Left lung (tissue), 10 donors: ENCODE results near the gene CSNK1D. TPM values are rescaled to one million over a fixed set of nuclear protein-coding genes. Genes with fewer than 3 reads are reported as not detected.

Experiments used
- ATAC-seq: fragments of 200-7000 bp; cut with Tn5 transposase; one replicate; pipeline ENCODE4 v1.9.1; 2020; ENCODE audit warnings: moderate library complexity
- DNase-seq, 4 donors: peaks; one replicate each; pipeline ENCODE4 v3.0.0-alpha.2; 2013 to 2020
- H3K27ac ChIP-seq, 2 donors: fragments of 200-600 bp; sonication (generic) in 1 of 2; one replicate each; pipeline versions ENCODE4 v1.5.0 to v1.8.0; 2020 to 2021
- H3K27me3 ChIP-seq, 2 donors: fragments of 200-600 bp; sonication (generic) in 1 of 2; one replicate each; pipeline versions ENCODE4 v1.5.0 to v1.8.0; 2020 to 2021
- H3K36me3 ChIP-seq, 2 donors: fragments of 200-600 bp; sonication (generic) in 1 of 2; one replicate each; pipeline versions ENCODE4 v1.5.0 to v1.8.0; 2020 to 2021
- H3K4me1 ChIP-seq, 2 donors: fragments of 200-600 bp; one replicate each; pipeline ENCODE4 v1.8.0; 2021
- H3K4me3 ChIP-seq, 2 donors: fragments of 200-600 bp; sonication (generic) in 1 of 2; one replicate each; pipeline versions ENCODE4 v1.5.0 to v1.8.0; 2020 to 2021; ENCODE audit warnings: mild to moderate bottlenecking in 1 of 2
- H3K9me3 ChIP-seq, 2 donors: fragments of 200-600 bp; sonication (generic) in 1 of 2; one replicate each; pipeline versions ENCODE4 v1.5.0 to v1.8.0; 2020 to 2021
- intact Hi-C, 2 donors: fragments of 100-400 bp; cut with DNase I; formaldehyde crosslinking; loops; one replicate each; pipeline versions ENCODE4 v1.11.2 to v1.14.2; 2022
- polyA plus RNA-seq, 6 donors: library from polyadenylated mRNA; unstranded; fragments of 120-200 nt; gene quantifications; one replicate each; pipeline ENCODE4 v1.2.1, GENCODE V29; 2013; ENCODE audit not compliant: insufficient read length in 6 of 6
- total RNA-seq, 2 donors: library from RNA; stranded (reverse); fragmentation: NEBNext Ultra II Directional; extraction: Animal tissue kit (Norgen Biotek cat#: 25700); gene quantifications; one replicate each; pipeline ENCODE4 v1.2.1, GENCODE V29; 2021
- TF ChIP-seq, protein P1 (sequence below), 2 donors: fragments of 200-600 bp; sonication (generic) in 1 of 2; IDR thresholded peaks; one replicate each; pipeline versions ENCODE4 v1.5.0 to v1.8.0; 2021; ENCODE audit warnings: antibody characterized with exemption in 2 of 2
- donor health status: DM: no; HTN: yes; CAD: no.
- donor health status: DM: no; HTN: no; CAD: no.

Gene CSNK1D
- total and polyA plus RNA-seq, 8 donors, result 101 to 160 (median 122) TPM

DNA sequence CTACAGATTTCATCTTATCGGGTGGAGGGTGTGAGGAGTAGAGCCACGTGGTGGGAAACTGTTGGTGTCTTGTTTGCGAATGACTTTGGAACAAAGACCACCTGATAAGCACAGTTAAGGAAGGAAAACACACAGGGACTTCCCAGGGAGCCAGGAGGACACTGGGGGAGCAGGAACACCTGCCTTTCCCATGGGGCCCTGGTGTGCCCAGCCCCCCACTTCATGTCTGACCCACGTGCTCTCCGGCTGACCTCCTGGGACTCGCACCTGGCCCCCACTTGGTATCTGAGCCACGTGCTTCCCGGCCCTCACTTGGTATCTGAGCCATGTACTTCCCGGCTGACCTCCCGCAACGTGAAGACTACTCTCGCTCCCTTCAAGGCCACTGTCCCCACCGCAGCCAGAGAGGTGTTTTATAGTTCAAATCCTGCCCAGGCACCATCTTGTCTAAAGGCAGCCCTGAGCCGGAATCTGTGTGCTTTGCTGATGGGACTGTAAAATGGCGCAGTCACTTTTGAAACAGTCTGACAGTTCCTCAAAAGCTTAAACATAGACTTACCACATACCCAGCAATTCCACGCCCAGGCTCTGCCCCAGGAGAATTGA lies 5.4 kb upstream of the CSNK1D start:
- Histone ChIP-seq H3K27ac (peak overlapping the region in 1 of 2 donors; percentile 73), H3K36me3 (no peaks in the 10 kb centered on the region), H3K9me3 (no peaks in the 10 kb centered on the region), H3K27me3 (no peaks in the 10 kb centered on the region), H3K4me3 (no peak overlapping the region), H3K4me1 (peaks cover 5 to 49% of the 10 kb centered on the region in 2 donors)
- TF ChIP-seq, protein P1, sequence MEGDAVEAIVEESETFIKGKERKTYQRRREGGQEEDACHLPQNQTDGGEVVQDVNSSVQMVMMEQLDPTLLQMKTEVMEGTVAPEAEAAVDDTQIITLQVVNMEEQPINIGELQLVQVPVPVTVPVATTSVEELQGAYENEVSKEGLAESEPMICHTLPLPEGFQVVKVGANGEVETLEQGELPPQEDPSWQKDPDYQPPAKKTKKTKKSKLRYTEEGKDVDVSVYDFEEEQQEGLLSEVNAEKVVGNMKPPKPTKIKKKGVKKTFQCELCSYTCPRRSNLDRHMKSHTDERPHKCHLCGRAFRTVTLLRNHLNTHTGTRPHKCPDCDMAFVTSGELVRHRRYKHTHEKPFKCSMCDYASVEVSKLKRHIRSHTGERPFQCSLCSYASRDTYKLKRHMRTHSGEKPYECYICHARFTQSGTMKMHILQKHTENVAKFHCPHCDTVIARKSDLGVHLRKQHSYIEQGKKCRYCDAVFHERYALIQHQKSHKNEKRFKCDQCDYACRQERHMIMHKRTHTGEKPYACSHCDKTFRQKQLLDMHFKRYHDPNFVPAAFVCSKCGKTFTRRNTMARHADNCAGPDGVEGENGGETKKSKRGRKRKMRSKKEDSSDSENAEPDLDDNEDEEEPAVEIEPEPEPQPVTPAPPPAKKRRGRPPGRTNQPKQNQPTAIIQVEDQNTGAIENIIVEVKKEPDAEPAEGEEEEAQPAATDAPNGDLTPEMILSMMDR (IDR thresholded peaks at IDR 0.05), result no peak
- intact Hi-C loops, result no loop called here
- DNase-seq (no peak), ATAC-seq (no peak)

DNA sequence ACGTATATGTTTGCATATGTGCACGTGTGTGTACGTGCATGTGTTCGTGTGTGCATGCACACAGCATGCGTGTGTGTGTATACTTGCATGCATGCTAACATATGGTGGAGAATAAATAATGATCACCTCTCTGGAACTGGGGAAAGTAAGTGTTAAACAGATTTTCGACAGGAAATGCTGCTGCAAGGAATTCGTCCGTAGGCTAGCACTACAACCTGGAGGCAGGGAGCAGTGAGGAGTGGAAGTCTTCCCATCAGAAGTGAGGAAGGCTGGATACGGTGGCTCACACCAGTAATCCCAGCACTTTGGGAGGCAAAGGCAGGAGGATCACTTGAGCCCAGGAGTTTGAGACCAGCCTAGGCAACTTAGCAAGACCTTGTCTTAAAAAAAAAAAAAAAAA lies 4.8 kb upstream of the CSNK1D start:
- intact Hi-C loops, result no loop called here
- DNase-seq (no peak), ATAC-seq (no peak)
- H3K4me1 ChIP-seq, result peaks cover 7 to 46% of the 10 kb centered on the region in 2 donors
- H3K27ac ChIP-seq, result no peak overlapping the region
- no peak overlapping the region for H3K4me3 ChIP-seq
- TF ChIP-seq, protein P1 (IDR thresholded peaks at IDR 0.05), result no peak
- no peaks in the 10 kb centered on the region for H3K27me3 ChIP-seq
- no peaks in the 10 kb centered on the region for H3K36me3 ChIP-seq
- no peaks in the 10 kb centered on the region for H3K9me3 ChIP-seq

- TF ChIP-seq, protein P1 (IDR thresholded peaks at IDR 0.05), result no peak
- peaks cover 7 to 42% of the 10 kb centered on the region in 2 donors for H3K4me1 ChIP-seq
- intact Hi-C loops, result no loop called here
- no peaks in the 10 kb centered on the region for H3K27me3 ChIP-seq
- H3K36me3 ChIP-seq, result no peaks in the 10 kb centered on the region
- no peak overlapping the region for H3K27ac ChIP-seq
- ATAC-seq, result no peak
- no peaks in the 10 kb centered on the region for H3K9me3 ChIP-seq
- H3K4me3 ChIP-seq, result no peak overlapping the region
- no peak for DNase-seq
Measured at GRCh38 chr17:82277851-82278250, 4.4 kb upstream of the CSNK1D start.

GRCh38 chr17:82276938-82277337 lies 3.4 kb upstream of the CSNK1D start:
- DNase-seq (no peak), ATAC-seq (no peak)
- H3K36me3 ChIP-seq, result peaks cover 0 to 3% of the 10 kb centered on the region in 2 donors
- TF ChIP-seq, protein P1 (IDR thresholded peaks at IDR 0.05), result no peak
- H3K4me1 ChIP-seq, result peaks cover 10 to 41% of the 10 kb centered on the region in 2 donors
- no peaks in the 10 kb centered on the region for H3K9me3 ChIP-seq
- no peaks in the 10 kb centered on the region for H3K27me3 ChIP-seq
- H3K4me3 ChIP-seq, result no peak overlapping the region
- H3K27ac ChIP-seq, result no peak overlapping the region
- intact Hi-C loops, result no loop called here

- no peak overlapping the region for H3K4me3 ChIP-seq
- DNase-seq, result peak in 1 of 4 donors; percentile 37
- H3K4me1 ChIP-seq, result peaks cover 24 to 49% of the 10 kb centered on the region in 2 donors
- no peak for ATAC-seq
- TF ChIP-seq, protein P1 (IDR thresholded peaks at IDR 0.05), result no peak
- H3K36me3 ChIP-seq, result peaks cover 0 to 19% of the 10 kb centered on the region in 2 donors
- intact Hi-C loops, result no loop called here
- no peaks in the 10 kb centered on the region for H3K9me3 ChIP-seq
- no peak overlapping the region for H3K27ac ChIP-seq
- no peaks in the 10 kb centered on the region for H3K27me3 ChIP-seq
Measured at GRCh38 chr17:82275326-82275725, 1.8 kb upstream of the CSNK1D start.
